HepG2 (cell line): ENCODE results near the gene KIF17. TPM values are rescaled to one million over a fixed set of nuclear protein-coding genes. Genes with fewer than 3 reads are reported as not detected.
A peak's percentile ranks its signal among the peaks of the same experiment; 100 is the strongest.

Experiments
- ATAC-seq: fragments of 200-7000 bp; cut with Tn5 transposase; 3 replicates; pipeline ENCODE4 v1.9.1; 2020; ENCODE audit warnings: mild to moderate bottlenecking, moderate library complexity
- BruUV-seq: library from RNA; stranded (reverse); fragments of 400-500 nt; replicated peaks from 2 replicates; lab custom pipeline; 2021; lab: Mats Ljungman, UMichigan
- CTCF ChIA-PET: fragments of 300-600 bp; formaldehyde crosslinking; extraction: SDS; loops from one replicate; lab custom pipeline; 2021; ENCODE audit warnings: low total read pairs, inconsistent platforms, low intra/inter-chr PET ratio; lab: Yijun Ruan, JAX
- POLR2A ChIA-PET: fragments of 350-600 bp; sonication (Branson Sonifier 250); formaldehyde crosslinking; loops from one replicate; lab custom pipeline; 2020; ENCODE audit warnings: antibody characterized with exemption, inconsistent platforms; lab: Yijun Ruan, JAX
- DNase-seq: peaks from one replicate; pipeline ENCODE4 v3.0.0-alpha.2; 2015; ENCODE audit warnings: low spot score
- FAIRE-seq: peaks from 3 replicates; lab custom pipeline; 2011; peaks lifted over from hg19 to GRCh38; lab: Jason Lieb, UNC
- H2AFZ ChIP-seq: one replicate; pipeline ENCODE4 v1.6.1; 2011; ENCODE audit warnings: low read length, inconsistent platforms
- H3K27ac ChIP-seq: fragments of 300-600 bp; 3 replicates; pipeline ENCODE4 v1.8.0; 2011; ENCODE audit warnings: mixed run types, mild to moderate bottlenecking, mixed read lengths, low read length, inconsistent platforms; ENCODE audit not compliant: insufficient read depth; ENCODE audit errors: extremely low read length
- H3K27me3 ChIP-seq, 2 experiments: fragments of 200-600 bp in 1 of 2; 2 replicates in 1 of 2; 3 replicates in 1 of 2; pipeline versions ENCODE4 v1.6.0 to v1.8.0; 2011; ENCODE audit warnings: low read length in 2 of 2, mild to moderate bottlenecking in 2 of 2, moderate library complexity in 2 of 2, inconsistent platforms in 1 of 2; ENCODE audit not compliant: insufficient read depth in 2 of 2, control insufficient read depth in 1 of 2
- H3K36me3 ChIP-seq, 2 experiments: fragments of 200-600 bp in 1 of 2; replicated peaks in 1 of 2; 2 replicates in 1 of 2; 3 replicates in 1 of 2; pipeline versions ENCODE4 v1.5.1 to v1.8.0; 2011; ENCODE audit warnings: low read length in 2 of 2, inconsistent platforms in 1 of 2; ENCODE audit not compliant: insufficient read depth in 2 of 2, control insufficient read depth in 1 of 2
- H3K4me1 ChIP-seq: 2 replicates; pipeline ENCODE4 v1.5.1; 2012; ENCODE audit warnings: low read length, inconsistent platforms; ENCODE audit not compliant: insufficient read depth
- H3K4me2 ChIP-seq: 2 replicates; pipeline ENCODE4 v1.6.0; 2011; ENCODE audit warnings: low read depth, low read length, inconsistent platforms
- H3K4me3 ChIP-seq, 3 experiments: fragments of 200-600 bp in 1 of 3; sonication (generic), shearing (Covaris generic) in 1 of 3; replicated peaks in 1 of 3; 2 replicates each; pipeline ENCODE4 v1.5.1; 2011 to 2016; ENCODE audit warnings: low read length in 3 of 3, inconsistent platforms in 2 of 3, low read depth in 2 of 3, mild to moderate bottlenecking in 2 of 3, control low read depth in 1 of 3, mixed read lengths in 1 of 3; ENCODE audit not compliant: insufficient read depth in 1 of 3
- H3K79me2 ChIP-seq: one replicate; pipeline ENCODE4 v1.6.1; 2011; ENCODE audit warnings: low read length, inconsistent platforms; ENCODE audit not compliant: insufficient read depth
- H3K9ac ChIP-seq: 2 replicates; pipeline ENCODE4 v1.6.0; 2011; ENCODE audit warnings: mild to moderate bottlenecking, low read depth, low read length, inconsistent platforms; ENCODE audit not compliant: insufficient read depth
- H3K9me3 ChIP-seq: 2 replicates; pipeline ENCODE4 v1.5.1; 2012; ENCODE audit warnings: mild to moderate bottlenecking, low read length
- H4K20me1 ChIP-seq: 2 replicates; pipeline ENCODE4 v1.6.0; 2011; ENCODE audit warnings: inconsistent platforms, mild to moderate bottlenecking, low read length, moderate library complexity; ENCODE audit not compliant: insufficient read depth
- BATF2 ChIP-seq: sonication (generic); formaldehyde crosslinking; IDR thresholded peaks from 2 replicates; pipeline ENCODE4 v1.8.0; 2022; ENCODE audit warnings: mild to moderate bottlenecking, missing genetic modification reagents, moderate library complexity
- FOXJ3 ChIP-seq: sonication (generic); formaldehyde crosslinking; IDR thresholded peaks from 2 replicates; pipeline ENCODE4 v1.4.0; 2020; ENCODE audit warnings: missing genetic modification reagents, mild to moderate bottlenecking, borderline replicate concordance
- GATAD2A ChIP-seq: IDR thresholded peaks from 2 replicates; pipeline ENCODE4 v1.6.1; 2016
- IKZF4 ChIP-seq: sonication (generic); formaldehyde crosslinking; IDR thresholded peaks from 2 replicates; pipeline ENCODE4 v1.5.1; 2020; ENCODE audit warnings: borderline replicate concordance, mild to moderate bottlenecking, low read depth, missing genetic modification reagents; ENCODE audit errors: not compliant biosample characterization
- KLF16 ChIP-seq, 2 experiments: sonication (generic) in 1 of 2; formaldehyde crosslinking in 1 of 2; IDR thresholded peaks; 2 replicates each; pipeline versions ENCODE4 v1.6.1 to v1.8.0; 2016 to 2023; ENCODE audit warnings: missing genetic modification reagents in 2 of 2, missing compliant biosample characterization in 1 of 2
- ZNF138 ChIP-seq: sonication (generic); formaldehyde crosslinking; IDR thresholded peaks from 2 replicates; pipeline ENCODE4 v1.5.0; 2020; ENCODE audit warnings: mild to moderate bottlenecking, low read depth, missing genetic modification reagents
- ZNF629 ChIP-seq: sonication (generic); formaldehyde crosslinking; conservative IDR thresholded peaks from 2 replicates; pipeline ENCODE4 v1.5.0; 2020; ENCODE audit warnings: missing genetic modification reagents
- ZSCAN12 ChIP-seq: sonication (generic); formaldehyde crosslinking; IDR thresholded peaks from 2 replicates; pipeline ENCODE4 v1.9.0; 2021; ENCODE audit warnings: mild to moderate bottlenecking, missing genetic modification reagents
- WGBS: methylation state at CpG from one replicate; pipeline ENCODE4 v1.1.6; 2017; ENCODE audit warnings: low lambda C conversion rate; 5-methylcytosine and 5-hydroxymethylcytosine counted together
- in situ Hi-C: cut with HindIII; loops from 2 replicates; pipeline ENCODE4 v1.10.0; 2017; ENCODE audit warnings: low pct_unique_long_range_greater_than_20kb; ENCODE audit not compliant: extremely low pct_ligation_motif_present
- intact Hi-C: fragments of 100-400 bp; cut with micrococcal nuclease; formaldehyde crosslinking; loops from one replicate; pipeline ENCODE4 v1.10.0; 2022; ENCODE audit not compliant: unreplicated experiment
- polyA plus RNA-seq, 8 experiments: library from polyadenylated mRNA; depleted of rRNA in 3 of 8; stranded (reverse) in 7 of 8; unstranded in 1 of 8; fragments of >200 nt; fragmentation: Illumina TruSeq in 4 of 8; extraction: Trizol in 4 of 8; gene quantifications; 2 replicates each; pipeline versions ENCODE4 v1.2.1 to v1.2.3, GENCODE V29; 2011 to 2016; ENCODE audit warnings: low read depth in 4 of 8, missing spikeins in 1 of 8, mixed read lengths in 1 of 8; ENCODE audit not compliant: insufficient read depth in 1 of 8
- total RNA-seq, 5 experiments: library from RNA; depleted of rRNA; stranded (reverse); fragments of >200 nt; fragmentation: Illumina TruSeq; extraction: Trizol; gene quantifications; 2 replicates each; pipeline ENCODE4 v1.2.3, GENCODE V29; 2016; ENCODE audit warnings: low read depth in 1 of 5
- TF ChIP-seq, protein P1 (sequence below): sonication (generic); formaldehyde crosslinking; IDR thresholded peaks from 2 replicates; pipeline ENCODE4 v1.4.0; 2020; ENCODE audit warnings: missing genetic modification reagents

KIF17 gene
- total and polyA plus RNA-seq, 2 of the 13 experiments (the other 11 are each of a cell fraction or from before 2014, with no cell fraction given): 0.24 to 0.44 TPM

DNA sequence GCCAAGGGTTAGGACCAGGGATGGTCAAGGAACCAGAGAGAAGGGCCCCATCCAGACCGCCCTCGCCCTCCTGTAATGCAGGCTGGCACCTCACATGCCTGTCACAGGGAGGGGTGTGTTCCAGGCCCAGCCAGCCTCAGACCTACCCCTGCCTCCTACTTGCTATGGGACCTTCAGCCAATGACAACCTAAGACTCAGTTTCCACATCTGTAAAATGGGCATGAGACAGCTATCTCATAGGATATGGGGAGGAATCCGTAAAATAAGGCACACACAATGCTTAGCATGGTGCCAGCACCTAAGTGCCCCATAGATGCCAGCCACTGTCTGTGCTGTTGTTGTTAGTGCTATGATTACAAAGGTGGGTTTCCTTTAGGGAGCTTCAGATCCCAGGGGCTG is 7.9 kb downstream of the KIF17 start:
- DNase-seq (no peak), FAIRE-seq (no peak), ATAC-seq (no peak)
- no peaks in the 10 kb centered on the region for H3K36me3 ChIP-seq
- H3K4me1 ChIP-seq: peaks cover 27% of the 10 kb centered on the region
- in situ Hi-C loops: no loop called here
- no peaks in the 10 kb centered on the region for H3K79me2 ChIP-seq
- no peak overlapping the region for H3K9ac ChIP-seq
- no CpG with 5 or more reads among the region's 3 CpGs for WGBS
- H3K4me2 ChIP-seq: no peak overlapping the region
- TF ChIP-seq, protein P1, sequence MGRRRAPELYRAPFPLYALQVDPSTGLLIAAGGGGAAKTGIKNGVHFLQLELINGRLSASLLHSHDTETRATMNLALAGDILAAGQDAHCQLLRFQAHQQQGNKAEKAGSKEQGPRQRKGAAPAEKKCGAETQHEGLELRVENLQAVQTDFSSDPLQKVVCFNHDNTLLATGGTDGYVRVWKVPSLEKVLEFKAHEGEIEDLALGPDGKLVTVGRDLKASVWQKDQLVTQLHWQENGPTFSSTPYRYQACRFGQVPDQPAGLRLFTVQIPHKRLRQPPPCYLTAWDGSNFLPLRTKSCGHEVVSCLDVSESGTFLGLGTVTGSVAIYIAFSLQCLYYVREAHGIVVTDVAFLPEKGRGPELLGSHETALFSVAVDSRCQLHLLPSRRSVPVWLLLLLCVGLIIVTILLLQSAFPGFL: no peak
- peak; percentile 88 for TF ChIP-seq ZNF629 (CRISPR knock-in tag)
- H4K20me1 ChIP-seq: no peaks in the 10 kb centered on the region
- CTCF ChIA-PET: no interaction called here
- no peak overlapping the region for H2AFZ ChIP-seq
- H3K27ac ChIP-seq: no peak overlapping the region
- H3K4me3 ChIP-seq: no peak overlapping the region
- 0 out of 5 replicates have a peak, but pooled peaks cover 0 to 3% of the 10 kb centered on the region in 2 experiments for H3K27me3 ChIP-seq
- intact Hi-C loops: no loop called here
- BruUV-seq: no TSS peak
- POLR2A ChIA-PET: no interaction called here
- H3K9me3 ChIP-seq: no peaks in the 10 kb centered on the region

GRCh38 chr1:20708891-20709290 is 8.9 kb downstream of the KIF17 start:
- ChIA-PET POLR2A (no interaction called here), CTCF (no interaction called here)
- H2AFZ ChIP-seq: no peak overlapping the region
- WGBS: 33% methylated on average over 4 of the region's 5 CpGs
- peaks cover 26% of the 10 kb centered on the region for H3K4me1 ChIP-seq
- H3K79me2 ChIP-seq: no peaks in the 10 kb centered on the region
- H3K4me3 ChIP-seq: no peak overlapping the region
- FAIRE-seq: no peak
- no peak overlapping the region for H3K27ac ChIP-seq
- no peak overlapping the region for H3K9ac ChIP-seq
- intact Hi-C loops (no loop called here), in situ Hi-C loops (no loop called here)
- H3K4me2 ChIP-seq: no peak overlapping the region
- 0 out of 5 replicates have a peak, but pooled peaks cover 0 to 3% of the 10 kb centered on the region in 2 experiments for H3K27me3 ChIP-seq
- no peak for ATAC-seq
- H4K20me1 ChIP-seq: no peaks in the 10 kb centered on the region
- no peak for DNase-seq
- no peaks in the 10 kb centered on the region for H3K9me3 ChIP-seq
- H3K36me3 ChIP-seq: no peaks in the 10 kb centered on the region
- BruUV-seq: no TSS peak
- TF ChIP-seq KLF16 (CRISPR knock-in tag; IDR thresholded peaks at IDR 0.05) (no peak), ZNF138 (no peak), ZNF629 (CRISPR knock-in tag) (peak; percentile 61), IKZF4 (CRISPR knock-in tag) (no peak), GATAD2A (CRISPR knock-in tag) (no peak), BATF2 (no peak), FOXJ3 (CRISPR knock-in tag) (no peak), ZSCAN12 (CRISPR knock-in tag) (no peak)
